Upper lobe of right lung (tissue), 1 donor: ENCODE results near the gene MAP3K2. TPM values are rescaled to one million over a fixed set of nuclear protein-coding genes. Genes with fewer than 3 reads are reported as not detected.

Experiments
- ATAC-seq: fragments of 200-7000 bp; cut with Tn5 transposase; one replicate; pipeline ENCODE4 v1.9.1; 2020; ENCODE audit warnings: mild to moderate bottlenecking, moderate library complexity
- DNase-seq: peaks from one replicate; pipeline ENCODE4 v3.0.0-alpha.2; 2020
- H3K27ac ChIP-seq: fragments of 200-600 bp; one replicate; pipeline ENCODE4 v1.8.0; 2022
- H3K27me3 ChIP-seq: fragments of 200-600 bp; one replicate; pipeline ENCODE4 v1.8.0; 2022; ENCODE audit warnings: mild to moderate bottlenecking
- H3K36me3 ChIP-seq: fragments of 200-600 bp; one replicate; pipeline ENCODE4 v1.8.0; 2022
- H3K4me1 ChIP-seq: fragments of 200-600 bp; one replicate; pipeline ENCODE4 v1.8.0; 2022
- H3K4me3 ChIP-seq: fragments of 200-600 bp; one replicate; pipeline ENCODE4 v1.8.0; 2022; ENCODE audit warnings: mild to moderate bottlenecking
- H3K9me3 ChIP-seq: fragments of 200-600 bp; one replicate; pipeline ENCODE4 v1.8.0; 2022
- intact Hi-C: fragments of 100-400 bp; cut with DNase I; formaldehyde crosslinking; loops from one replicate; pipeline ENCODE4 v1.11.0; 2022
- total RNA-seq: library from RNA; stranded (reverse); fragmentation: NEBNext Ultra II Directional; extraction: Animal tissue kit (Norgen Biotek cat#: 25700); gene quantifications from one replicate; pipeline ENCODE4 v1.2.1, GENCODE V29; 2021
- TF ChIP-seq, protein P1 (sequence below): fragments of 200-600 bp; IDR thresholded peaks from one replicate; pipeline ENCODE4 v1.8.0; 2022; ENCODE audit warnings: antibody characterized with exemption
- donor health status: DM: no; HTN: yes; CAD: no; lungs with severe emphysema.

The MAP3K2 gene
- total RNA-seq, 1 donor from 2014 or later, result 71.5 TPM

DNA sequence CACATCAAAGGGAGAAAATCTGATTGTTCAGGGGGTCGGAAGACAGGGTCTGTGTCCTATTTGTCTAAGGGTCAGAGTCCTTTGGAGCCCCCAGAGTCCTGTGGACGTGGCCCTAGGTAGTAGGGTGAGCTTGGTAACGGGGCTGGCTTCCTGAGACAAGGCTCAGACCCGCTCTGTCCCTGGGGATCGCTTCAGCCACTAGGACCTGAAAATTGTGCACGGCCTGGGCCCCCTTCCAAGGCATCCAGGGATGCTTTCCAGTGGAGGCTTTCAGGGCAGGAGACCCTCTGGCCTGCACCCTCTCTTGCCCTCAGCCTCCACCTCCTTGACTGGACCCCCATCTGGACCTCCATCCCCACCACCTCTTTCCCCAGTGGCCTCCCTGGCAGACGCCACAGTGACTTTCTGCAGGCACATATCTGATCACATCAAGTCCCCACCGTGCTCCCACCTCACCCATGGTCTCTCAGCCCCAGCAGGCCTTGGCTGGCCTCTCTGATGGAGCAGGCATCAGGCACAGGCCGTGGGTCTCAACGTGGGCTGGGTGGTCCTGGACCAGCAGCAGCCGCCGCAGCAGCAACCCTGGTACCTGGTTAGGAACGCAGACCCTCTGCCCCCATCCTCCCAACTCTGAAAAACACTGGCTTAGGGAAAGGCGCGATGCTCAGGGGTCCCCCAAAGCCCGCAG lies 34.2 kb upstream of the MAP3K2 start:
- Histone ChIP-seq H3K27me3 (peaks cover 20% of the 10 kb centered on the region), H3K9me3 (no peaks in the 10 kb centered on the region), H3K27ac (no peak overlapping the region), H3K36me3 (no peaks in the 10 kb centered on the region), H3K4me3 (no peak overlapping the region), H3K4me1 (peaks cover 12% of the 10 kb centered on the region)
- ATAC-seq, result no peak
- TF ChIP-seq, protein P1, sequence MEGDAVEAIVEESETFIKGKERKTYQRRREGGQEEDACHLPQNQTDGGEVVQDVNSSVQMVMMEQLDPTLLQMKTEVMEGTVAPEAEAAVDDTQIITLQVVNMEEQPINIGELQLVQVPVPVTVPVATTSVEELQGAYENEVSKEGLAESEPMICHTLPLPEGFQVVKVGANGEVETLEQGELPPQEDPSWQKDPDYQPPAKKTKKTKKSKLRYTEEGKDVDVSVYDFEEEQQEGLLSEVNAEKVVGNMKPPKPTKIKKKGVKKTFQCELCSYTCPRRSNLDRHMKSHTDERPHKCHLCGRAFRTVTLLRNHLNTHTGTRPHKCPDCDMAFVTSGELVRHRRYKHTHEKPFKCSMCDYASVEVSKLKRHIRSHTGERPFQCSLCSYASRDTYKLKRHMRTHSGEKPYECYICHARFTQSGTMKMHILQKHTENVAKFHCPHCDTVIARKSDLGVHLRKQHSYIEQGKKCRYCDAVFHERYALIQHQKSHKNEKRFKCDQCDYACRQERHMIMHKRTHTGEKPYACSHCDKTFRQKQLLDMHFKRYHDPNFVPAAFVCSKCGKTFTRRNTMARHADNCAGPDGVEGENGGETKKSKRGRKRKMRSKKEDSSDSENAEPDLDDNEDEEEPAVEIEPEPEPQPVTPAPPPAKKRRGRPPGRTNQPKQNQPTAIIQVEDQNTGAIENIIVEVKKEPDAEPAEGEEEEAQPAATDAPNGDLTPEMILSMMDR, result no peak
- peak; percentile 55 for DNase-seq
- intact Hi-C loops, result no loop called here

DNA sequence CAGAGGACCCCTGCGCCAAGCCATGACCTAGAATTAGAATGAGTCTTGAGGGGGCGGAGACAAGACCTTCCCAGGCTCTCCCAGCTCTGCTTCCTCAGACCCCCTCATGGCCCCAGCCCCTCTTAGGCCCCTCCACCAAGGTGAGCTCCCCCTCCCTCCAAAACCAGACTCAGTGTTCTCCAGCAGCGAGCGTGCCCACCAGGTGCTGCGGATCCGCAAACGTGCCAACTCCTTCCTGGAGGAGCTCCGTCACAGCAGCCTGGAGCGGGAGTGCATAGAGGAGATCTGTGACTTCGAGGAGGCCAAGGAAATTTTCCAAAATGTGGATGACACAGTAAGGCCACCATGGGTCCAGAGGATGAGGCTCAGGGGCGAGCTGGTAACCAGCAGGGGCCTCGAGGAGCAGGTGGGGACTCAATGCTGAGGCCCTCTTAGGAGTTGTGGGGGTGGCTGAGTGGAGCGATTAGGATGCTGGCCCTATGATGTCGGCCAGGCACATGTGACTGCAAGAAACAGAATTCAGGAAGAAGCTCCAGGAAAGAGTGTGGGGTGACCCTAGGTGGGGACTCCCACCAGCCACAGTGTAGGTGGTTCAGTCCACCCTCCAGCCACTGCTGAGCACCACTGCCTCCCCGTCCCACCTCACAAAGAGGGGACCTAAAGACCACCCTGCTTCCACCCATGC lies 33.5 kb upstream of the MAP3K2 start:
- Histone ChIP-seq H3K36me3 (no peaks in the 10 kb centered on the region), H3K4me3 (no peak overlapping the region), H3K27ac (no peak overlapping the region), H3K27me3 (peaks cover 20% of the 10 kb centered on the region), H3K9me3 (no peaks in the 10 kb centered on the region), H3K4me1 (peaks cover 17% of the 10 kb centered on the region)
- intact Hi-C loops, result no loop called here
- ATAC-seq (no peak), DNase-seq (no peak)
- TF ChIP-seq, protein P1, result no peak

GRCh38 chr2:127420039-127420864 lies 32.5 kb upstream of the MAP3K2 start:
- H3K27ac ChIP-seq, result no peak overlapping the region
- intact Hi-C loops, result no loop called here
- H3K4me1 ChIP-seq, result peaks cover 27% of the 10 kb centered on the region
- DNase-seq (peak; percentile 54), ATAC-seq (no peak)
- no peaks in the 10 kb centered on the region for H3K9me3 ChIP-seq
- H3K4me3 ChIP-seq, result no peak overlapping the region
- TF ChIP-seq, protein P1, result no peak
- H3K27me3 ChIP-seq, result peaks cover 20% of the 10 kb centered on the region
- no peaks in the 10 kb centered on the region for H3K36me3 ChIP-seq

GRCh38 chr2:127419448-127420038 lies 31.8 kb upstream of the MAP3K2 start:
- H3K4me1 ChIP-seq, result peaks cover 31% of the 10 kb centered on the region
- no peak overlapping the region for H3K27ac ChIP-seq
- H3K4me3 ChIP-seq, result no peak overlapping the region
- no peaks in the 10 kb centered on the region for H3K36me3 ChIP-seq
- DNase-seq, result peak; percentile 53
- intact Hi-C loops, result no loop called here
- ATAC-seq, result no peak
- TF ChIP-seq, protein P1, result no peak
- H3K9me3 ChIP-seq, result no peaks in the 10 kb centered on the region
- H3K27me3 ChIP-seq, result peaks cover 20% of the 10 kb centered on the region

GRCh38 chr2:127419112-127419430 lies 31.3 kb upstream of the MAP3K2 start:
- H3K36me3 ChIP-seq, result no peaks in the 10 kb centered on the region
- peaks cover 34% of the 10 kb centered on the region for H3K4me1 ChIP-seq
- no peak overlapping the region for H3K27ac ChIP-seq
- peaks cover 20% of the 10 kb centered on the region for H3K27me3 ChIP-seq
- TF ChIP-seq, protein P1, result no peak
- DNase-seq, result no peak
- no peaks in the 10 kb centered on the region for H3K9me3 ChIP-seq
- intact Hi-C loops, result no loop called here
- ATAC-seq, result no peak
- no peak overlapping the region for H3K4me3 ChIP-seq
